HEK293T (cell line): ENCODE measurements around the gene ATG2A.
"Not testable (repeated sequence)": the region's sequence is repeated elsewhere in the genome, so short reads cannot be mapped to it uniquely, and the experiment has no call there.

ENCODE experiments used
- CTCF ChIA-PET: fragments of 350-600 bp; formaldehyde crosslinking; extraction: SDS; loops from one replicate; lab custom pipeline; 2021; ENCODE audit warnings: antibody characterized with exemption, inconsistent platforms; lab: Yijun Ruan, JAX
- POLR2A ChIA-PET: fragments of 350-600 bp; formaldehyde crosslinking; extraction: SDS; loops from one replicate; lab custom pipeline; 2020; ENCODE audit warnings: antibody characterized with exemption, inconsistent platforms; lab: Yijun Ruan, JAX
- DNase-seq: peaks from one replicate; pipeline ENCODE4 v3.0.0; 2012; ENCODE audit warnings: mixed read lengths; ENCODE audit errors: extremely low spot score
- ARNT ChIP-seq: fragments of 450-650 bp; IDR thresholded peaks from 2 replicates; pipeline ENCODE4 v1.6.1; 2017; ENCODE audit warnings: mild to moderate bottlenecking
- BHLHE40 ChIP-seq: fragments of 450-650 bp; IDR thresholded peaks from 2 replicates; pipeline ENCODE4 v1.6.1; 2016; ENCODE audit warnings: mild to moderate bottlenecking, moderate library complexity, borderline replicate concordance
- CTBP1 ChIP-seq: fragments of 450-650 bp; IDR thresholded peaks from 2 replicates; pipeline ENCODE4 v1.6.1; 2016; ENCODE audit warnings: borderline replicate concordance
- ELF4 ChIP-seq: fragments of 450-650 bp; IDR thresholded peaks from 2 replicates; pipeline ENCODE4 v1.6.1; 2017; ENCODE audit warnings: antibody characterized with exemption
- FOXA1 ChIP-seq: fragments of 450-650 bp; IDR thresholded peaks from 2 replicates; pipeline ENCODE4 v1.6.1; 2016; ENCODE audit warnings: mild to moderate bottlenecking
- FOXK2 ChIP-seq: fragments of 450-650 bp; IDR thresholded peaks from 2 replicates; pipeline ENCODE4 v1.6.1; 2016; ENCODE audit warnings: mild to moderate bottlenecking
- FOXM1 ChIP-seq: fragments of 450-650 bp; IDR thresholded peaks from 2 replicates; pipeline ENCODE4 v1.6.1; 2017; ENCODE audit warnings: mild to moderate bottlenecking, borderline replicate concordance
- HDGF ChIP-seq: fragments of 450-650 bp; IDR thresholded peaks from 2 replicates; pipeline ENCODE4 v1.6.1; 2017; ENCODE audit warnings: antibody characterized with exemption, borderline replicate concordance
- L3MBTL2 ChIP-seq: fragments of 450-650 bp; conservative IDR thresholded peaks from 2 replicates; pipeline ENCODE4 v1.6.1; 2016; ENCODE audit warnings: mild to moderate bottlenecking
- LEF1 ChIP-seq: fragments of 450-650 bp; IDR thresholded peaks from 2 replicates; pipeline ENCODE4 v1.6.1; 2017; ENCODE audit warnings: mild to moderate bottlenecking, borderline replicate concordance
- NFRKB ChIP-seq: fragments of 450-650 bp; IDR thresholded peaks from 2 replicates; pipeline ENCODE4 v1.6.1; 2016; ENCODE audit warnings: mild to moderate bottlenecking, moderate library complexity
- SP1 ChIP-seq: fragments of 450-650 bp; IDR thresholded peaks from 2 replicates; pipeline ENCODE4 v1.6.1; 2017
- SUZ12 ChIP-seq: fragments of 450-650 bp; IDR thresholded peaks from 2 replicates; pipeline ENCODE4 v1.6.1; 2016; ENCODE audit warnings: mild to moderate bottlenecking
- TARDBP ChIP-seq: fragments of 450-650 bp; IDR thresholded peaks from 2 replicates; pipeline ENCODE4 v1.6.1; 2016
- ZNF384 ChIP-seq: fragments of 450-650 bp; IDR thresholded peaks from 2 replicates; pipeline ENCODE4 v1.6.1; 2016
- TF ChIP-seq, protein P1 (sequence below): fragments of 450-650 bp; IDR thresholded peaks from 2 replicates; pipeline ENCODE4 v1.6.1; 2016

Gene ATG2A

DNA sequence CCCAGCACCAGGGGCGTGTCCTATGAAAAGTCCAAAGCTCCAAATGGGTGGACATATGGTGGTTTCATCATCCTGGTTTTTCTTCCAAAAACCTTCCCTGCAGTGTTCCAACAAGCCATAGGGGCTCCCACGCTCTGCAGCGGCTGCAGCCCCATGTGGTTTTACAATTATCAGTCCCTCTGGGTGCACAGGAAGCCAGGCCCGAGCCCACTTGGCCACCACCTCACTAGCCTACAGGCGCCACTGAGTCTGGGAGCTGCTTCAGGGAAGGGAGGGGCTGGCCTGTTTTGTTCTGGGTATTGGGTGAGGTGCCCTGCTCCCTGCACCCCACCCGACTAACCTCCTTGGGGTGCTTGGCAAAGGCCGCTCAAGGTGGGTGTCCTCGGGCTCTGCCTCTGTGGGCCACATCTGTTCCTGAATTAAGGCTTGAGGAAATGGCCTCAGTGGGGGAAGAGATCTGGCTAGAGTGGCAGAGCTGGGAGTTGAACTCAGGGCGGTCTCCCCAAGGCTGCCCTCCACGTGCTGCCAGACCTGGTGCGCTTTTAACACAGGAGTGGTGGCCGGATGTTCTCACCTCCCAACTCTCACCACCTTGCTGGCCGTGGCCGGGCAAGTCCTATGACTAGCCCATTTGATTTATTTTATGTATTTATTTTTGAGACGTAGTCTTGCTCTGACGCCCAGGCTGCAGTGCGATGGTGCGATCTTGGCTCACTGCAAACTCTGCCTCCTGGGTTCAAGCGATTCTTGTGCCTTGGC, 67.2 kb downstream of the ATG2A start:
- ChIA-PET CTCF (interaction anchor here (0.5 to 2.9 kb wide), 9 partner anchors 20 to 163 kb away, joined by 3 to 13 read pairs (median 3); partner anchors contain the start of gene EHD1), POLR2A (interaction anchor here (1.5 to 2.8 kb wide), 2 partner anchors 38 to 268 kb away, joined by 3 to 13 read pairs; partner anchors contain the start of gene ZNHIT2)
- no peak for TF ChIP-seq SP1
- DNase-seq, result no peak

DNA sequence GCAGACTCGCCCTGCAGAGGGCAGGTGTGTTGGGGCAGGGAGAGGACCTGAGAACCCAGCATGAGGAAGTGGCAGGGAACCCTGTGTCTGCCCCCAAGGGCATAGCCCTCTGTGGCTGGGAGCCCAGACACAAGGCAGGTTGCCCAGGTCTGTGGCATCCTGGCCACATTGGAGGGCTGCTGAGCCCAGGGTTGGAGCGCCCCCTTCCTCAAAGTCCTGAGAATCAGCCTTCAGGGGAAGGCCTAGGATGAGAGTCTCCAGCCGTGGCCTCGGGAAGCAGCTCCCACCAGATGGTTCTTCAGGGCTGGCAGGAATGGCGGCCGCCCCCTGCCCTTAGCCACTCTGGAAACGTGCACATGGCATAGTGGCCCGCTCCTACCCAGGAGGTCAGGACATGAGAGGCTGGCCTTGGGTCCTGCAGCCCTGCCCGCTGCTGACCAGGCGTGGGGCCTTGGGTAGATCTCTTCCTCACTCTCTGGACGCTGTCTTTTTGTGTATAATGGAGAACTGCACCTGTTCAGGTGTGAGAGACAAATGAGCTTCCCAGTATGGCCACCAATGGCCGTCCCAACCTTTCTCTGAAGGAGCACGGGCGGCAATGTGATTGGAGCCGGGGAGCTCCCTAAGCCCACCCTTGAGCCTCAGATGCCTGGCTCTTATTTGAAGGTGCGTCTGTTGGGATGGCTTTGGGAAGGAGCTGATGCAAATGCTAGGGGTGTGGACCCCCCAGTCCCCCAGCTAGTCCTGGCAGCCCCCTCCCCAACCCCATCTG, 68.0 kb downstream of the ATG2A start:
- POLR2A ChIA-PET, result interaction anchor here (0.7 to 2.8 kb wide), 6 partner anchors 39 to 268 kb away, joined by 3 to 13 read pairs (median 4); partner anchors contain the start of genes ARL2 and ZNHIT2
- CTCF ChIA-PET, result interaction anchor here (0.5 to 2.9 kb wide), 15 partner anchors 13 to 286 kb away, joined by 3 to 13 read pairs (median 4); partner anchors contain the start of genes BATF2 and EHD1
- no peak for DNase-seq
- TF ChIP-seq, protein P1, sequence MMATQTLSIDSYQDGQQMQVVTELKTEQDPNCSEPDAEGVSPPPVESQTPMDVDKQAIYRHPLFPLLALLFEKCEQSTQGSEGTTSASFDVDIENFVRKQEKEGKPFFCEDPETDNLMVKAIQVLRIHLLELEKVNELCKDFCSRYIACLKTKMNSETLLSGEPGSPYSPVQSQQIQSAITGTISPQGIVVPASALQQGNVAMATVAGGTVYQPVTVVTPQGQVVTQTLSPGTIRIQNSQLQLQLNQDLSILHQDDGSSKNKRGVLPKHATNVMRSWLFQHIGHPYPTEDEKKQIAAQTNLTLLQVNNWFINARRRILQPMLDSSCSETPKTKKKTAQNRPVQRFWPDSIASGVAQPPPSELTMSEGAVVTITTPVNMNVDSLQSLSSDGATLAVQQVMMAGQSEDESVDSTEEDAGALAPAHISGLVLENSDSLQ, result no peak
- no peak for TF ChIP-seq SP1
- TF ChIP-seq SUZ12, result no peak
- no peak for TF ChIP-seq ARNT
- no peak for TF ChIP-seq HDGF
- no peak for TF ChIP-seq TARDBP
- no peak for TF ChIP-seq FOXK2
- TF ChIP-seq FOXA1, result no peak
- no peak for TF ChIP-seq CTBP1
- no peak for TF ChIP-seq ZNF384
- no peak for TF ChIP-seq LEF1
- TF ChIP-seq NFRKB, result no peak
- no peak for TF ChIP-seq ELF4
- no peak for TF ChIP-seq L3MBTL2
- no peak for TF ChIP-seq FOXM1
- TF ChIP-seq BHLHE40, result no peak

DNA sequence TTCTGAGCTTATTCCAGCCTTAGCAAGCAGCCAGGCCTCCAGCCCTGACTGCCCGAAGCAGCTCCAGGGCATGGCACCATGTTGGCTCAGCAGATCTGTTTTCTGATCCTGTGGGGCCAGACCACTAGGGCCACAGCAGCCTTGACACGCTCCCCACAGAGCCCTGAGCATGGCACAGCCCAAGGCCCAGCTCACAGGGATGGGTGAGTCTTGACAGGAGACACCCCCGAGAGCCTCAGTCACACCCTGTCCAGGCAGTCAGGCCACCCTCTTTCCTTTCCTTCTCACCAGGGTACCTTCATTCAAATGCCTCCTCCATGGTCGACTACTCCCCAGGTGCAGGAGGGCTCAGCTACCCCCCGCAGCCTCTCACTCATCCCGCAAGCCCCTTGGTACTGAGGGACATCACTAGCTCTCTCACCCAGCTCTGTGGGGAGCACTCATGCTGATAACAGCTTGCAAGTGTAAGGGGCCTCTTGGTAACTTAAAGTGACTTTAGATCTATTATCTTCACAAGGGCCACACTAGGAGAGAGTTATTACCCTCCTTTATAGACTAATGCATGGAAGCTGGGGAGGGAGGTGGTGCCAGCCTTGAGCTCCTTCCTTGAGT, 68.7 kb downstream of the ATG2A start:
- DNase-seq, result no peak
- ChIA-PET CTCF (interaction anchor here (1.0 to 2.9 kb wide), 13 partner anchors 14 to 287 kb away, joined by 3 to 13 read pairs (median 5); partner anchors contain the start of genes BATF2 and EHD1), POLR2A (interaction anchor here (0.7 to 2.8 kb wide), 8 partner anchors 24 to 287 kb away, joined by 3 to 13 read pairs (median 4); partner anchors contain the start of genes ARL2 and ZNHIT2)
- TF ChIP-seq SP1, result no peak
- TF ChIP-seq ARNT, result no peak
- TF ChIP-seq ZNF384, result no peak
- TF ChIP-seq L3MBTL2, result no peak
- TF ChIP-seq HDGF, result no peak
- TF ChIP-seq BHLHE40, result no peak
- TF ChIP-seq CTBP1, result no peak
- no peak for TF ChIP-seq NFRKB
- TF ChIP-seq FOXM1, result no peak
- TF ChIP-seq SUZ12, result no peak
- TF ChIP-seq, protein P1, result no peak
- TF ChIP-seq ELF4, result no peak

DNA sequence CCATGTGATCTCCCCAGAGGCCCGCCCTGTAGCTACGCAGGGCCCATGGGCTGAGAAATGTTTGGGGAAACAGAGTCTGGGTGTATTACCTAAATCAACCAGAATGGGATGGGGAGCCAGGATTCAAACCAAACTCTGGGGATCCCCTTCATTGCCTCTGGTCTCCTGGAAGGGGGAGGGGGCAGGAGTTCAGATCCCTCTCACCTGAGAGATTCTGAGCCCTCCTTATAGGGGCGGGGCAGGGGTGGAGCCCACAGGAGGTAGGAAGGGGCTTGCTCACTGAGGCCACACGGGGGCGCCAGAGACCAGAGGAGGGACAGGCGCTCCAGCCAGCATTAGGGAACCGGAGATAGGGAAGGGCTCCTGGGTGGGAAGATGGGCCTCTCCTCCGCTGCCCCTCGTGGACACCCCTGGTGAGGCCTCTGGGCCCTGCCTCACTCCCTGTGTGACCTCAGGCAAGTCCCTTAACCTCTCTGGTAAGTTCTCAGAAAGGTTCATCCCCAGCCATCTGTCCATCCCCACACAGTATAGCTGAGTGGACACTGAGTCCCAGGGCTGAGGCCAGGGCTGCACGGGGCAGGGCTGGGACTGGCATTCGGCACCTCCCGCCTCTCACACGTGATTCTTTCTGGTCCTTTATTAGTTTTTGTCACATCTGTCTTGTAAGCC, 69.9 kb downstream of the ATG2A start:
- CTCF ChIA-PET, result interaction anchor here (0.7 to 2.9 kb wide), 16 partner anchors 12 to 248 kb away, joined by 3 to 13 read pairs (median 5); partner anchors contain the start of gene EHD1
- POLR2A ChIA-PET, result interaction anchor here (0.7 to 2.8 kb wide), 4 partner anchors 40 to 288 kb away, joined by 3 to 13 read pairs (median 4); no protein-coding TSS in a partner anchor
- TF ChIP-seq BHLHE40 (no peak), LEF1 (no peak), ELF4 (no peak), HDGF (no peak), FOXM1 (no peak), ARNT (no peak), TARDBP (no peak), SUZ12 (no peak), CTBP1 (no peak; the same call in 1 of the 2 replicates), L3MBTL2 (no peak), FOXA1 (no peak), SP1 (no peak), NFRKB (no peak), FOXK2 (no peak)
- TF ChIP-seq, protein P1, result no peak

DNA sequence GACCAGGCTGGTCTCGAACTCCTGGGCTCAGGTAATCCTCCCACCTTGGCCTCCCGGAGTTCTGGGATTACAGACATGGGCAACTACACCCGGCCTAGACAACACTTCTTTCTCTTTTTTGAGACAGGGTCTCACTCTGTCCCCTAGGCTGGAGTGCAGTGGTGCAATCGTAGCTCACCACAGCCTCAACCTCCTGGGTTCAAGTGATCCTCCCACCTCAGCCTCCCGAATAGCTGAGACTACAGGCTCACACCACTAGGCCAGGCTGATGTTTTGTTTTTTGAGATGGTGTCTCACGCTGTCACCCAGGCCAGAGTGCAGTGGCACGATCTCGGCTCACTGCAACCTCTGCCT, 71.3 kb downstream of the ATG2A start:
- POLR2A ChIA-PET, result interaction anchor here (1.2 kb wide), 1 partner anchor 151 kb away, joined by 3 read pairs; the partner anchor contains the start of gene BATF2
- DNase-seq, result not testable (repeated sequence)
- CTCF ChIA-PET, result interaction anchor here (1.6 to 1.8 kb wide), 2 partner anchors 31 to 48 kb away, joined by 4 to 6 read pairs; no protein-coding TSS in a partner anchor

More for the DNA sequence above, 69.9 kb downstream of the ATG2A start:
- peak; percentile 93 for DNase-seq
